Astrocyte of the cerebellum (primary cell): Measurements from ENCODE around the gene ATE1.

Experiments used
- DNase-seq: peaks from one replicate; pipeline ENCODE4 v3.0.0-alpha.2; 2011; ENCODE audit warnings: low read depth
- H3K4me3 ChIP-seq: 2 replicates; pipeline ENCODE4 v1.5.1; 2011; ENCODE audit warnings: mild to moderate bottlenecking, low read depth, low read length, moderate library complexity
- CTCF ChIP-seq: IDR thresholded peaks from 2 replicates; pipeline ENCODE4 v1.5.1; 2012; ENCODE audit warnings: low read length, low read depth, moderate library complexity, mild to moderate bottlenecking; ENCODE audit errors: missing control alignments
- in situ Hi-C: cut with HindIII; loops from 2 replicates; pipeline ENCODE4 v1.10.0; 2017; ENCODE audit warnings: low sequenced_read_pairs

Gene ATE1

GRCh38 chr10:121774813-121775212 is 153.0 kb downstream of the ATE1 start:
- no peak overlapping the region for H3K4me3 ChIP-seq
- no peak for TF ChIP-seq CTCF
- DNase-seq = peak; percentile 12
- in situ Hi-C loops = no loop called here

- H3K4me3 ChIP-seq = no peak overlapping the region
- TF ChIP-seq CTCF = no peak
- no peak for DNase-seq
- in situ Hi-C loops = no loop called here
Measured at GRCh38 chr10:121774404-121774803, 153.4 kb downstream of the ATE1 start.

DNA sequence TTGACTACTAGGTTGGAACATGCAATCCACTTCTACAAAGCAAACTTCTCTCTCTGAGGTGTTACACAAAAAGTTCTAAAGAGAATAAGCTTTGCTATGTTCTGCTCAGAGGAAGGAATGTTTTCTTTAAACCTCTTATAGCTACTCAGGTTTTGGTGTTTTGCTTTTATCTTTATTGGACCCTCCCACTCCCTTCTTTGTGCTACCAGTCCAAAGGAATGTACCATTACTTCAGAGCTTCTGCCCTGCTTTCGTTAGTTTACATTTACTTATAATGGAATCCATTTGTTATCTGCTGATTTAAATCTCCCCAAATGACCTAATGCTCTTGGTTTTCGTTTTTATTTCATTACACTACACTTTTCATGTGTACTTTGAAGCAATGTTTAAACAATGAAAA is 154.9 kb downstream of the ATE1 start:
- in situ Hi-C loops = no loop called here
- no peak for DNase-seq
- no peak overlapping the region for H3K4me3 ChIP-seq
- no peak for TF ChIP-seq CTCF

DNA sequence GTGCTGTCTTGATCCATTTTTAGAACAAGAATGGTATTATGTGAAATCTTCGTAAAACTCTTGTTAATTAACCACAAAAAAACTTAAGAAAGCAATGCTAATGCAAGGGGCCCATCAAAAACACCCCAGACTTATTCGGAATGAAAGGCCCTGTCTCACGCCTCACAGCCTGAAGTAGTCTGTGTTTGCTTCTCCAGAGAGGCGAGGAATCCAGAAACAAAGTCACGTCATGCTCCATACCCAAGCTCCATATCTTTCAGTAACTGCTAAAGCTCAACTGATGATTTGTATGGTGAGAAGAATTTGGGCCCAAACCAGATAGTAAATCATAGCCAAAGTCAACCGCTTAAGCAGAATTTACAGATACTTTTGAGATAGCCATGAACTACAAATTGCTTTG is 155.4 kb downstream of the ATE1 start:
- DNase-seq = no peak
- no peak overlapping the region for H3K4me3 ChIP-seq
- TF ChIP-seq CTCF = no peak
- in situ Hi-C loops = no loop called here

DNA sequence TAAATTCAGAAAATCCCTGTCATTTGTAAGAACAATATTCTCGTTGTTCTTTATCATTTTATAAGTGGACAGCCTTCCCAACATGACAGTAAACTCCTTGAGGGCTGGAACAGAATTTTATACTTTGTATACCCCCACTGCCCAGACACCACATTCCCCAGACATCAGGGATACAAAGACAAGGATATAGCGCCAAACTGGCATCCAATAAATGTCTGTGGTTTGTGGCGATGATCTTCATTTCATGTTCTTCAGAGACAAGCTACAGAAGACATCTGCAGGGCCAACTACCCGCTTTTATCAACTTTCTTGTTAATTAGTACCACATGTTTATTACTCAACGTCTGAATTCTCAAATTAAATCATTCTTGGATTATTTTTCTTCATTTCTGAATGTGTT is 155.9 kb downstream of the ATE1 start:
- in situ Hi-C loops = no loop called here
- H3K4me3 ChIP-seq = no peak overlapping the region
- no peak for DNase-seq
- no peak for TF ChIP-seq CTCF

DNA sequence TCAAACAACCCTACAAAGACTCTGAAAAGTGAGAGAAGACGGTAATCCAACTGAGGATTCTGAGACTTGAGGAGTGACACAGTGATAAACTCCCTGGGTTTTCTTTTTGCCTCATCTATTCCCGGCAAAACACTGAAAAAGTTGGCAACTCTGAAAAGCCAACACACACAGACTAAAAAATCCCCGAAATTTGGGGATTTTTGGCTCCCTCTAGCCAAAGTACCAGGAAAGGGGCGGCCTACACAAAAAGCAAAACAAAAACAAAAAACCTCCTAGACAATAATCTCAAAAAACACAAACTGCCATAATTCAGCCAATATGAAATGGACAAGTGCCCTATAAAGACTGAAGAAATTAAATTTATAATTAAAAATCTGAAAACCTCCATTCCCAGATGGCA is 161.4 kb downstream of the ATE1 start:
- no peak for DNase-seq
- in situ Hi-C loops = no loop called here
- H3K4me3 ChIP-seq = no peak overlapping the region
- no peak for TF ChIP-seq CTCF

GRCh38 chr10:121765204-121765603 is 162.6 kb downstream of the ATE1 start:
- no peak overlapping the region for H3K4me3 ChIP-seq
- in situ Hi-C loops = no loop called here
- no peak for DNase-seq
- no peak for TF ChIP-seq CTCF
